GM04504 (cell line): ENCODE data around the gene RAP1GAP.
"Not testable (repeated sequence)": the region's sequence is repeated elsewhere in the genome, so short reads cannot be mapped to it uniquely, and the experiment has no call there.

ENCODE experiments used
- DNase-seq: peaks from one replicate; pipeline ENCODE4 v3.0.0-alpha.2; 2012; ENCODE audit warnings: low read depth

RAP1GAP gene

DNA sequence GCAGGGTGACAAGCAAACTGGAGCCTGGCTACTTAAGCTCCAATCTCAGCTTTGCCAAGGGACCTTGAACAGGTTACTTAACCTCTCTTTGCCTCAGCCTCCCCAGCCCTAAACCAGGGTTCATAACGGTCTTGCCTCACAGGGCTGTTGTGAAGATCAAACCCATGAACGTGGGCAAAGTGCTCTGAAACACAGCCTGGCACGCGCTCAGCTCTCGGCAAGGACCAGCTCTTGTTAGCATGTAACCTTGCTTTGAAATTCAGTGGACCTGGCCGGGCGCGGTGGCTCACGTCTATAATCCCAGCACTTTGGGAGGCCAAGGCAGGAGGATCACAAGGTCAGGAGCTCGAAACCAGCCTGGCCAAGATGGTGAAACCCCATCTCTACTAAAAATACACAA, 24.8 kb downstream of the RAP1GAP start:
- no peak for DNase-seq

- no peak for DNase-seq
Observed at GRCh38 chr1:21643624-21644023, 25.5 kb downstream of the RAP1GAP start.

- no peak for DNase-seq
Observed at GRCh38 chr1:21641967-21642739, 27.0 kb downstream of the RAP1GAP start.

DNA sequence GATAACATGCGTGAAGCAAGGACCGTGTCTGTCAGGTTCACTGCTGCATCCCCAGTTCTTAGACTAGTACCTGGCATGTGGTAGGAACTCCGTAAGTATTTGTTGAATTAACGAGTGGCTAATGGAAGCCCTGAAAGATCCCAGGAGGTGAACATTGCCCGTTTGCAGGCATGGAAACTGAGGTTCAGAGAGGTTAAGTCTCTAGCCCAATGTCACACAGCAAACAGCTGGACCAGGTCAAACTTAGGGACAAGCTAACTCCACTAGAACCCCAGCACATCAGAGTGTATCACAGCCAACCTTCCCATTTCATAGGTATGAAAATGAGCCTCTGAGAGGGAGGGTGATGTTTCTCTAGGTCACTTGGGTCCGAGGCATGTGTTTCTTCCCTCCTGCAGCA, 27.6 kb downstream of the RAP1GAP start:
- DNase-seq: no peak

- no peak for DNase-seq
Observed at GRCh38 chr1:21641076-21641475, 28.1 kb downstream of the RAP1GAP start.

GRCh38 chr1:21640653-21641052, 28.5 kb downstream of the RAP1GAP start:
- no peak for DNase-seq

DNA sequence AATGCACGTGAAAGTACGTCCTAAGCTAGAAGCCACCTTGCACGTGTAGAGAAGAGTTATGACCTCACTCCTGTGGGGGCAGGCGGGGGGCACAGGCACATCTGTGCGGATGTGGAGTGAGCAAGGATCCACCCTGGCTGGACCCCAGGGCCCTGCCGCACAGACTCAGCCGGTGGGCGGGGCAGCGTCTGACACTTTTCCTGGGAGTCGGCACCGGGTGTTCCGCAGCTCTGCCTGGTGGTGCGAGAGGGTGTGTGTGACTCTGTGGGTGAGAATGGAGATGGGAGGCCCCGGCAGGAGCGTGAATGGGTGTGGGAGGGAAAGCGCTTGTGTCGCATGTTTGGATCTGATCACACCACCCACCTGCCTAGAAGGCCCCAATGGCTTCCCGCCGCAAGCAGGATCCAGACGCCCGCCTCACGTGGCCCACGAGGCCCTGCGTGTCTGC, 29.5 kb downstream of the RAP1GAP start:
- no peak for DNase-seq

- DNase-seq: no peak
Observed at GRCh38 chr1:21638531-21639341, 30.4 kb downstream of the RAP1GAP start.

DNA sequence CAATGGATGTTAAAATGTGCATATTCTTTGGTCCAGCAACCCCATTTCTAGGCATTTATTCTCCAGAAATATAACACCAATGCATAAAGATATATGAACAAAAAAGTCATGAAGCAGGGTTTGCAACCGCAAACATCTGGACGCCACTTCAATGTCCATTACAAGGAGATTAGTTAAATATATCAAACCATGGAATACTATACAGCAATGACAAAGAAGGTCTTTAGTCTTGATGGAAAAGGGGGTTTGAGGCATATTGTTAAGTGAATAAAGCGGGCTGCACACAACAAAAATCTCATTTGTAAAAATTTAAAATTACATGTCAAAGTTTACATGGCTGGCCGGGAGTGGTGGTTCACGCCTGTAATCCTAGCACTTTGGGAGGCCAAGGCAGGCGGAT, 31.6 kb downstream of the RAP1GAP start:
- DNase-seq: no peak

- no peak for DNase-seq
Observed at GRCh38 chr1:21636029-21636428, 33.1 kb downstream of the RAP1GAP start.

DNA sequence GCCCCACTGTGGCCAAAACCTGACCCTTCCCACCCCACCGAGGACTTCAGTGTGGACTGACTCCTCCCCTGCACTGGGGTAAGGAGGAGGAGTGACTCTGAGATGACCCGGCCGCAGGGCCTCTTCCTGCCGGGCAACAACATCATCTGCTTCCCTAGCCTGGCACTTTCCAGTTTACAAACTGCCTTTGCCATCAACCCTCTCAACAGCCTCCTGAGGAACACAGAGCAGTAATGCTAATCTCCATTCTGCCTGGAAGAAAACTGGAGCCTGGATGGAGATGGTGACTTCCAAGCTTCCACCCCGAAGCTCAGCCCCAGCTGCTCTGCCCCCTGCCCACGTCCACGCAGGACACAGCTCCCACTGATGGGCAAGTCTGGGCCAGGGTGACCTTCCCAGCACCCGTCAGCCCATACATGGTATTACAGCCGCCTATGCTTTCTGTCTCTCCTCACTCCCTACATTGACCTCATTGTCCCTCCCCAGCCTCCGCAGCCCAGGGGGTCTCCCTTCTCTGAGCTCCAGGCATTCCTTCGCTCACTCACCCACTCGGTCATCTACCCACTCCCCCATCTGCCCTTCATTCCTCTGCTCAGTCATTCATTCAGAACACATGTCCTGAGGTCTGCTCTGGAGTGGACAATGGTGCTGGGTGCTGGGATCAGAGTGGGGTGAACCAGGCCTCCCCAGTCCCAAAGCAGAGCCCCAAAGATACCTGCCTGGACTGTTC, 34.2 kb downstream of the RAP1GAP start:
- no peak for DNase-seq

DNA sequence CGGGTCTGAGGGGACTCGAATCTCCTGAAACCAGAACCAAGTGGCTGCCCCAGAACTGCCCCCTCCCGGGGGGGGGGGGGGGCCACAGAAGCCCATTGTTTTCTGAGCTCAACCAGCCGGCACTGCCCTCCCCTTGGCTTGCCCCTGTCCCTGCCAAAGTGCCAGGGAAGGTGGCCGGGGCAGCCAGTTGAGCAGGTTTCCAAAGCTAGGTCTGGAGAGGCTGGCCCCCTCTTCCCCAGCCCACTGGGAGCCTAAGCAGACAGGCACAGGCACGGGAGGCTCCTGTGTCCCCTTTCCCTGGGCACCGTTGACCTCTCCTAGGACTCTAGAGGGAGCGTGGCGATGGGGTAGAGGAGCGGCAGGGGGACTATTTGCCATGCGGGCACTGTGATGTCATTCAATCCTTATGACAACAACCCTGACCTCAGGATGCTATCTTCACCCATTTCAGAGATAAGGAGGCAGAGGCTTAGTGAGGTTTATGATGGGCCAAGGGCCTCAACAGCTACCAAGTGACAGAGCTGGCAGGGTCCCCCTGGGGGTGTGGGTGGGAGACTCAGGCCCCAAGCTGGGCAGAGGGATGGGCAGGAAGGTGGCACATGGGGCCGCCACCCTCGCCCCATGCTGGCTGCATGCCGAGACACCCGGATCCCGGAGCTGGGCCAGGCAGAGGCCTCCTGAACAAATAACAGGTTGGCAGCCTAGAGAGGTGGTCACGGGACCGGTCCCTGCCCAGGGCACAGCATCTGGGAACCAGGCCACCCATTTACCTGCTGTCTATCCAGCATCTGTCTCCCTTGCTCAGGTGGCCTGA, 35.0 kb downstream of the RAP1GAP start:
- no peak for DNase-seq

- DNase-seq: no peak
Observed at GRCh38 chr1:21633141-21633755, 35.9 kb downstream of the RAP1GAP start.

- no peak for DNase-seq
Observed at GRCh38 chr1:21631944-21632887, 36.9 kb downstream of the RAP1GAP start.

DNA sequence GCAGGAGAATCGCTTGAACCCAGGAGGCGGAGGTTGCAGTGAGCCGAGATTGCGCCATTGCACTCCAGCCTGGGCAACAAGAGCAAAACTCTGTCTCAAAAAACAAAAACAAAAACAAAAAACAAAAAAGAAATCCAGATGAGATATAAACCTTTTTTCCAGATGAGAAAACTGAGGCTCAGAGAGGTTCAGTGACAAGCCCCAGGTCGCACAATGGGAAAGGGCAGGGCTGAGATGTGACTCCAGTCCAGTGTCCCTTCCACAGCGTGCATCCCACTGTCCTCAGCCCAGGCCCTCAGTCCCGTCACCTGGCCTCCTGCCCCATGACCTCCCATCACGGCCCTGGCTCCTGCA, 37.6 kb downstream of the RAP1GAP start:
- not testable (repeated sequence) for DNase-seq

DNA sequence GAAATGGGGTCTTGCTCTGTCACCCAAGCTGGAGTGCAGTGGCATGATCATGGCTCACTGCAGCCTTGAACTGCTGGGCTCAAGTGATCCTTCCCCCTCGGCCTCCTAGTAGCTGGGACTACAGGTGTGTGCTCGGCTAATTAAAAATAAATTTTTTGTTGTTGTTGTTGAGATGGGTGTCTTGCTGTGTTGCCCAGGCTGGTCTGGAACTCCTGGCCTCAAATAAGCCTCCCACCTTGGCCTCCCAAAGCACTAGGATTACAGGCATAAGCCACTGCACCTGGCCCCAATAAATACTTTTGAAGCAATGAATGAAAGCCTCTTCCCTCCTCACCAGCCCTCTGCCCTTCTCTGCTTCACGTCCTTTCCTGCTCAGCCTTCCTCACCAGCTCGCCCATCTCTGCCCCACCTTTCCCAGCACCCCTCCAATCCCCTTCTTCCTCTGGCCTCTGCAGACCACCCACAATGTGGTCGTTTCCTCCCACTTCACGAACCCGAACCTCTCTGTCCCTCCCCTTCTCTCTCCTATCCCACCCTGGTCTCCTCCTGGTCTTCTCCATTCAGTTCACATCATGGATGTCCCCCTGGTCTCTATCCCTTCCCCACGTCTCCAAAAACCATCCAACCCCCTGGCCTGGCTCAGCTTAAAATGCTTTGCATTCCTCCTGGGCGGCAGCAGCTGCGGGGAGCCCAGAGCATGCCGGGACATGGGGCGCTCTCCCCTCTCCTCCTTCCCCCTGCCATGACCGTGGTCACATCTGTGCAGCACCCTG, 38.4 kb downstream of the RAP1GAP start:
- DNase-seq: no peak

GRCh38 chr1:21629971-21630370, 39.2 kb downstream of the RAP1GAP start:
- DNase-seq: no peak

DNA sequence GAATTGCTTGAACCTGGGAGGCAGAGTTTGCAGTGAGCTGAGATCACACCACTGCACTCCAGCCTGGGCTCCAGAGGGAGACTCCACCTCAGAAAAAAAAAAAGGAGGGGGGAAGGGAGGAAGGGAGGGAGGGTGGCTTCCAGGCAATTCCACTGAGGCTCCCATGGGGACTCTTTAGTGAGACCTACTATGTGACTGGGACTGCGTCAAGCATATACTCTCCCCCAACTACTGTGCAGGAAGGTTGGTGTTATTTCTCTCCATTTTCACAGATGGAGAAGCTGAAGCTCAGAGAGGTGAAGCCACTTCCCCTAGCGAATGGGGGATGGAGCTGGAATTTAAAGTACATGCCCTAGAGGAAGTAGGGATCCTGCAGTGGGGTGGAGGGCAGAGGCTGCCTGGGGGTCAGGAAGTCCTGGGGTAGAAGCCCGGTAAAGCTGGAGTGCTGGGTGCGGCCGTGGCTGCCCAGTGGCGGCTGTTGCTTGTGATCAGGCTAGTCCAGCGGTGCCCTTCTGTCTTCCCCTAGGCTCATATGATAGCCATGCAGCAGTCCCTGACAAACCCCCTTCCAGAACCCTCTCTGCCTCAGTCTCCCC, 40.3 kb downstream of the RAP1GAP start:
- DNase-seq: no peak

DNA sequence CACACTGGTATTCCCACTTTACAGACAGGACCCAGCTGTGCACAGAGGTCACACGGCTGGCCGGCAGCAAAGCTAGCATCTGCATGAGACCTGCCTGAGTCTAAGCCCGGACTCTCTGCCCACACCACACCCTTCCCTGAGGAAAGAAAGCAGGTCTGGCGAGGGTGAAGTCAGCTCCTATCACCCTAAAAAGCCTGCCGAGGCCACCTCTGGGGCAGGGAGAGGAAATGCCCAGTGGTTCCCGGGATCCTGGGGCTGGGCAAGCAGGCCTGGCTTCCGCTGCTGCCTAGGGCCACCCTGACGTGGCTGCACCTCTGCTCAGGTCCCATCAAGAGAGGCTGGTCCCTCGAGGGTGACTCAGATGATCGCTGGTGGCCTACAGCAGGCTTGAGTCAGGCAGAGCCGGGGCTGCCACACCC, 42.2 kb downstream of the RAP1GAP start:
- no peak for DNase-seq
